Measurements from ENCODE around the gene RAD23B. TPM values are rescaled to one million over a fixed set of nuclear protein-coding genes. Genes with fewer than 3 reads are reported as not detected.
A peak's percentile ranks its signal among the peaks of the same experiment; 100 is the strongest.

The RAD23B gene
- total RNA-seq, 2 donors from 2014 or later = 64.8 to 75.8 TPM

- H3K27me3 Mint-ChIP-seq = no peaks in the 10 kb centered on the region
- no peaks in the 10 kb centered on the region for H3K9me3 ChIP-seq (ENCODE audit: control insufficient read depth, low read length, poor library complexity, severe bottlenecking)
- H3K4me3 Mint-ChIP-seq = no peak overlapping the region
- H3K36me3 Mint-ChIP-seq (ENCODE audit: low read depth) = peaks cover 7% of the 10 kb centered on the region
- H3K4me1 Mint-ChIP-seq = peaks cover 13% of the 10 kb centered on the region
- no peak for DNase-seq
- H3K27ac Mint-ChIP-seq = no peak overlapping the region
- no peak for ATAC-seq
Observed at GRCh38 chr9:107335331-107335730, 52.3 kb downstream of the RAD23B start.

DNA sequence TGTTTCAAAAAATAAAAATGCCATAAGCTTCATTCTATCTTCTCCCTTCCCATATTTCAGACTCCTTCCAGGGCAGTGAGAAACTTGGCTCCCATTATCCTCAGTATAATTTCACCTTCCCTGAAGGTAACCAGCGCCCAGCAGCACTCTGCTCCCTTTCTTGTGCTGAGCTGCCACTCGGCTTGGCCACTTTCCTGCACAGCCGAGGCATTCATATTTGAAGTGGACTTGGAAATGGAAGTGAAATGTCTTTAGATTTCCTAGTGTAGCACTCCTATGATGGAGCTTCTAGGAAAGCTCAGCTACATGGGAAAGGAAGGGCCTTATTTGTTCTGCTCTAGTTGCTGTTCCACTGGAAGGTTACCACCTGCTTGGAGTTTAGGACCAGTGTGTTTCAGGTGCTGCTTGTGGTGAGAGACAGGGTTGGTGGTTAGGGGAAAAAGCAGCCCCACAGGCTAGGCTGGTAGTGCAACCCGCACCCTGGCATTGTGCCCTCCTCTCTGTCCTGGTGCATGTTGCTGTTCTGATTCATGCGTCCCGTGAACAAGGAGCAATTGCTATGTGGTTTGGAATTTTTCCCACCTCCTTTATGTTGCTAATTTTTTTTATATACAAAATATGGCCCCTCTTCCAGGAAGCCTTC lies 53.8 kb downstream of the RAD23B start:
- peak overlapping the region; percentile 69 for H3K27ac Mint-ChIP-seq
- peaks cover 18% of the 10 kb centered on the region for H3K4me1 Mint-ChIP-seq
- no peaks in the 10 kb centered on the region for H3K27me3 Mint-ChIP-seq
- no peak for ATAC-seq
- H3K36me3 Mint-ChIP-seq (ENCODE audit: low read depth) = peaks cover 7% of the 10 kb centered on the region
- H3K4me3 Mint-ChIP-seq = no peak overlapping the region
- H3K9me3 ChIP-seq (ENCODE audit: control insufficient read depth, low read length, poor library complexity, severe bottlenecking) = no peaks in the 10 kb centered on the region
- DNase-seq = no peak

DNA sequence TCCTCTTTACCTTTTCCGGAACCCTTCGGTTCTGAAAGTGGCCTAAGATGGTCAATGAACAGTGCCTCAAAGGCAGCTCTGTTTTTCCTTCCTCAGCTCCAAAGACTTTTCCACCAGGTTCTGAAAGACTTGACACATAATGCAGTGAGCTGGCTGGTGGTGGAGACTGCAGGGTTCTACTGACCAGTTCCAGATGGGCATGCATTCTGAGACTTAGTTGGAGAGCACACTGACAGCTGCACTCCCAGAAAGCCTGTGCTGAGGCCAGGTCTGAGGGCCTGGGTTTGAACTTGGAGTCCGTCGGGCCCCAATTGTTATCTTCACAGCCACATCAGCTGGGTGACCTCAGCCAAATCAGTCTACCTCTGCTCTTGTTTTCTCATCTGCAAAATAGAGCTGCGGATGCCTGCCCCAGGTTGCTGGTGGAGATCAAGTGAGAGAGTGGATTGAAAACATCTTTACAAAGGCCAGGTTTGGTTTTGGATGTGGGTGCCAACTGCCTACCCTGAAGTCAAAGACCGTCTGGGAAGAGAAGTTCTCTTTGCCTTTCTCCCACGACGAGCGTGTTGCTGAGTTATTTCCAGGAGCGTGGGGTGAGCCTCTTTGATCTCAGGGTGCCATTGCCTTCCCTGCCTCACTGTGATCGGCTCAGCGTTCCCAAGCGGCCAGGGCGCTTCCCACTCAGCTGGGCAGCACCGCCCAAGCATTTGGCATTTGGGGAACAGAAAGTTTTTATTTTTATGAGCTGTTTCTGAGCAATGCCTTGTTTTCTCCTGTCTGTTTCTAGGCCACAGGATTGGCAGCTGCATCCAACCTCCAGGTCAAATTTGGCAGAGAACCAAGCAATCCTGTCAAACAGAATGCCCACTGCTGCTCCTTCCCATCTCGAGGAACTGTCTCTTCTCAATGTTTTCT lies 54.9 kb downstream of the RAD23B start:
- DNase-seq = no peak
- peaks cover 7% of the 10 kb centered on the region for H3K36me3 Mint-ChIP-seq (ENCODE audit: low read depth)
- H3K9me3 ChIP-seq (ENCODE audit: control insufficient read depth, low read length, poor library complexity, severe bottlenecking) = no peaks in the 10 kb centered on the region
- H3K27ac Mint-ChIP-seq = peak overlapping the region; percentile 69
- ATAC-seq = no peak
- no peaks in the 10 kb centered on the region for H3K27me3 Mint-ChIP-seq
- H3K4me3 Mint-ChIP-seq = no peak overlapping the region
- H3K4me1 Mint-ChIP-seq = peaks cover 18% of the 10 kb centered on the region

DNA sequence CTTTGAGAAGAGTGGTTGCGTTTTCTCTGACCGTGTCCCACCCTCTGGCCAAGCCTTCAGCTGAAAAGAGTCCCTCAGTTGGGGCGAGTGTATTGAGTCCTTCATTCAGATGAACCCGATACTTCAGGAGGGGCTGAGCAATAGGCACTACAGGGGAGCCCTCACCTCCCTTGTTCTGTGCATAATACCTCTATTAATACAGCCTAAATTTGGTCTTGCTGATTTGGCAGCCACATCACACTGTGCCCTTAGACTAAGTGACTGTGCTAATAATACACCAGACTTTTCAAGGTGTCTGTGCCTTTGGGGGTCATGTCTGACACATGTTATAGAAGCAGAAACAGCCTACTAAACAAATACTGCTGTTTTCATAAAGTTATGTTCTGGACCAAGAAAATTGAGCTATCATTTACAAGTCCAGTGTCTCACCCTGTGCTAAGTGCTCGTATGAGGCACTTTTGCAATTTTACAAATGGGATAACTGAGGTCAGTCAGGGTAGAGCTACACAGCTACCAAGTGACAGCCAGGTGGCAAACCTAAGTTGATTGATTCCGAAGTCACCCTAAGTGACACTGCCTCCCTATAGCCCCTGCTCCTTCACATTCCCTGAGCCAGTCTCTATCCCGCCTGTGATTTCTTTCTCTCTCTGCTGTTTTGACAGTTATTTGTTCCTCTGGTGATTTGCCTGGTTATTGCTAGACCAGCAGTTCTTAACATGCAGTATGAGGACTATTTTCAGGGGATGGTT lies 56.0 kb downstream of the RAD23B start:
- no peaks in the 10 kb centered on the region for H3K36me3 Mint-ChIP-seq (ENCODE audit: low read depth)
- ATAC-seq (no peak), DNase-seq (no peak)
- H3K4me1 Mint-ChIP-seq = peaks cover 13% of the 10 kb centered on the region
- H3K9me3 ChIP-seq (ENCODE audit: control insufficient read depth, low read length, poor library complexity, severe bottlenecking) = no peaks in the 10 kb centered on the region
- H3K4me3 Mint-ChIP-seq = no peak overlapping the region
- no peak overlapping the region for H3K27ac Mint-ChIP-seq
- H3K27me3 Mint-ChIP-seq = no peaks in the 10 kb centered on the region

GRCh38 chr9:107340920-107341632 lies 58.0 kb downstream of the RAD23B start:
- Mint-ChIP-seq H3K36me3 (ENCODE audit: low read depth) (no peaks in the 10 kb centered on the region), H3K27me3 (peaks cover 17% of the 10 kb centered on the region), H3K4me1 (peaks cover 20% of the 10 kb centered on the region), H3K4me3 (peak overlapping the region; percentile 37), H3K27ac (peak overlapping the region; percentile 87)
- no peaks in the 10 kb centered on the region for H3K9me3 ChIP-seq (ENCODE audit: control insufficient read depth, low read length, poor library complexity, severe bottlenecking)
- peak; percentile 65 to 85 (median 77) for DNase-seq
- ATAC-seq = peak; percentile 86

DNA sequence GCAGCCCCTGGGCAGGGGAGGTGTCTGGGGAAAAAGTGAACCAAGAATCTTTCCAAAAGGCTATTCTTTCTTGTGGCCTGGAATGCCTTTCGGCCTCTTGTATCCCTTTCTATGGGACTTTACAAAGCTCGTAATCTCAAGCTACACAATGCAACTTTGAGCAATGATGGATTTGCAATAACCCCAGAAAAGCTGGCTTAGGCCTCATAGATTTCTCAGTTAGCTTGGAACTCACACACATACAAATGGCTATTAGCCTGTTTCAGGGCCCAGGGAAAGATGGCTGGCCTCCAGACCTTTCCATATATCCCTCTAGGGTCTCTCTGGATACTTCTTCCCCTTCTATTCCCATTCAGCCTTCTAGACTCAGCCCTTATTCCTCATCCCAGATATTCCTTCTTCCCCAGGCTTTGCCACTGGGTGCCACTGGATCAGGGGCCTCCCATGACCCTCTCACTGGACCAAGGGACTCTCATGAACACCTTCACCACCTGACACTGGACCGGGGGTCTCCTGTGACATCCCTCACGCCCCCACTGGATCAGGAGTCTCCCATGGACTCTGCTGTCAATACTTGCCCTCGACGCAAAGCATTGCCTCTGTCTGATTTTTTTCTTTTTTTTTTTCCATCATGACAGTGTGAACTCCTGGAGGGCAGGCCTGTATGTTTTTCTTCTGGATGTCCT lies 59.5 kb downstream of the RAD23B start:
- Mint-ChIP-seq H3K36me3 (ENCODE audit: low read depth) (no peaks in the 10 kb centered on the region), H3K4me3 (no peak overlapping the region), H3K4me1 (peaks cover 20% of the 10 kb centered on the region), H3K27ac (no peak overlapping the region), H3K27me3 (peaks cover 17% of the 10 kb centered on the region)
- no peaks in the 10 kb centered on the region for H3K9me3 ChIP-seq (ENCODE audit: control insufficient read depth, low read length, poor library complexity, severe bottlenecking)
- no peak for DNase-seq
- no peak for ATAC-seq

DNA sequence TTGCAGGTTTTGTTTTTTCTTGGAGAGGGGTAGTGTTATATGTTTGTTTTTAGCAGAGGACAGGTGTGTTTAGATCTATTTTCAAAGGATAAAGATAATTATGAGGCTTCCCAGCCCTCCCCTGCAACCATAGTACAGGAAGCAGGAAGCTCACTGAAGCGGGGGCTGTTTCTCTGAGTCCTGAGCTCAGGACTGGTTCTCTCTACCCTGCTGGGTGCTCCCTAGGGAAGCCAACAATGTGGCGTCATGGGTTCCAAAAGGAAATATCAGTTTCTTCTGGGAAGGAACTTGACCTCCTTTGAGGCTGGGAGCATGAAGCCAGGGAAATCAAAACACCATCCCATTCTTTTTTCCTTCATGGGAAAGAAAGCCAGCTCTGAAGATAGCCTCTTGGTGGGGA lies 62.2 kb downstream of the RAD23B start:
- Mint-ChIP-seq H3K4me1 (peaks cover 17% of the 10 kb centered on the region), H3K27ac (no peak overlapping the region), H3K36me3 (ENCODE audit: low read depth) (no peaks in the 10 kb centered on the region), H3K27me3 (peaks cover 17% of the 10 kb centered on the region), H3K4me3 (no peak overlapping the region)
- DNase-seq = no peak
- ATAC-seq = no peak
- no peaks in the 10 kb centered on the region for H3K9me3 ChIP-seq (ENCODE audit: control insufficient read depth, low read length, poor library complexity, severe bottlenecking)

GRCh38 chr9:107348836-107349235 lies 65.8 kb downstream of the RAD23B start:
- no peak overlapping the region for H3K4me3 Mint-ChIP-seq
- H3K27ac Mint-ChIP-seq = no peak overlapping the region
- peaks cover 23% of the 10 kb centered on the region for H3K27me3 Mint-ChIP-seq
- H3K4me1 Mint-ChIP-seq = peaks cover 9% of the 10 kb centered on the region
- ATAC-seq = no peak
- no peak for DNase-seq
- H3K9me3 ChIP-seq (ENCODE audit: control insufficient read depth, low read length, poor library complexity, severe bottlenecking) = no peaks in the 10 kb centered on the region
- no peaks in the 10 kb centered on the region for H3K36me3 Mint-ChIP-seq (ENCODE audit: low read depth)

DNA sequence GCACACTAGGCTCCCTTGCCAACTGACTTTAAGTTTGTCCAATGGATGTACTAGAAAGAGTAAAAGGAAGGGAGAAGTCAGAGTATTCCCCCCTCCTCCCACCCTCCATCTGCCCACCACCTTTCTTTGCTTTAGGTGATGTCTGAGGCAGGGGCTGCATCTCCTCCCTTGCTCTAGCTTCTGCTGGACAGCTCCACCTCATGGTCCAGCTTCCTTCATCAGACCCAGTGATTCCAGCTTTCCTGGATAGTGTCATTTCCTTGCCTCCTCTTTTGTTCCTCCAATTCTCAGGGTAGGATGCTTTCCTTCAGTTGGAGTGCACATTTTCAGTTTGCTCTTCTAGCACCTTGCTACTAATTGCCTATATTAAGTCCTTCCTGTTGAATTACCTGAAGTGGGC lies 67.4 kb downstream of the RAD23B start:
- Mint-ChIP-seq H3K27ac (no peak overlapping the region), H3K4me3 (no peak overlapping the region), H3K27me3 (peaks cover 25% of the 10 kb centered on the region), H3K4me1 (peaks cover 2% of the 10 kb centered on the region), H3K36me3 (ENCODE audit: low read depth) (no peaks in the 10 kb centered on the region)
- ATAC-seq (no peak), DNase-seq (no peak)
- no peaks in the 10 kb centered on the region for H3K9me3 ChIP-seq (ENCODE audit: control insufficient read depth, low read length, poor library complexity, severe bottlenecking)

GRCh38 chr9:107351382-107352045 lies 68.4 kb downstream of the RAD23B start:
- no peaks in the 10 kb centered on the region for H3K4me1 Mint-ChIP-seq
- H3K27me3 Mint-ChIP-seq = peaks cover 22% of the 10 kb centered on the region
- DNase-seq (no peak), ATAC-seq (no peak)
- H3K36me3 Mint-ChIP-seq (ENCODE audit: low read depth) = no peaks in the 10 kb centered on the region
- no peak overlapping the region for H3K4me3 Mint-ChIP-seq
- H3K27ac Mint-ChIP-seq = no peak overlapping the region
- H3K9me3 ChIP-seq (ENCODE audit: control insufficient read depth, low read length, poor library complexity, severe bottlenecking) = no peaks in the 10 kb centered on the region

DNA sequence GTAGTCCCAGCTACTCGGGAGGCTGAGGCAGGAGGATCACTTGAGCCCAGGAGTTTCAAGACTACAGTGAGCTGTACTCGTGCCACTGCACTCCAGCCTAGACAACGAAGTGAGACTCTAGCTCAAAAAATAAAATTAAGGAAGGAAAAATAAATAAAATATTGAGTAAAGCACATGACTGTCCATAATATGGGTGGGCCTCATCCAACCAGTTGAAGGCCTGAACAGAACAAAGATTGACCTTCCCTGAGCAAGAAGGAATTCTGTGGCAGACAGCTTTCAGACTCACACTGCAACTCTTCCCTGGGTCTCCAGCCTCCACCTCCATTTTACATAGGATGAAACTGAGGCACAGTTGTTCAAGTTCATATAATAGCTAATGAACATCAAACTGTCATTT lies 72.3 kb downstream of the RAD23B start:
- Mint-ChIP-seq H3K4me3 (no peak overlapping the region), H3K27ac (no peak overlapping the region), H3K4me1 (no peaks in the 10 kb centered on the region), H3K36me3 (ENCODE audit: low read depth) (no peaks in the 10 kb centered on the region), H3K27me3 (peaks cover 26% of the 10 kb centered on the region)
- DNase-seq (no peak), ATAC-seq (no peak)
- H3K9me3 ChIP-seq (ENCODE audit: control insufficient read depth, low read length, poor library complexity, severe bottlenecking) = no peaks in the 10 kb centered on the region

GRCh38 chr9:107358986-107359385 lies 75.9 kb downstream of the RAD23B start:
- Mint-ChIP-seq H3K36me3 (ENCODE audit: low read depth) (peaks cover 2% of the 10 kb centered on the region), H3K27me3 (peaks cover 18% of the 10 kb centered on the region)
- no peak for ATAC-seq

More at GRCh38 chr9:107358986-107359385, 75.9 kb downstream of the RAD23B start:
- H3K27ac Mint-ChIP-seq = no peak overlapping the region
- peaks cover 2% of the 10 kb centered on the region for H3K4me1 Mint-ChIP-seq
- no peak for DNase-seq
- no peaks in the 10 kb centered on the region for H3K9me3 ChIP-seq (ENCODE audit: control insufficient read depth, low read length, poor library complexity, severe bottlenecking)
- H3K4me3 Mint-ChIP-seq = no peak overlapping the region
